ENCODE data around the gene CYYR1. TPM values are rescaled to one million over a fixed set of nuclear protein-coding genes. Genes with fewer than 3 reads are reported as not detected.

Gene CYYR1
- under 0.01 and 0.39 TPM in 2 replicates for total RNA-seq (2014; rRNA removed; shearing (Covaris generic))

DNA sequence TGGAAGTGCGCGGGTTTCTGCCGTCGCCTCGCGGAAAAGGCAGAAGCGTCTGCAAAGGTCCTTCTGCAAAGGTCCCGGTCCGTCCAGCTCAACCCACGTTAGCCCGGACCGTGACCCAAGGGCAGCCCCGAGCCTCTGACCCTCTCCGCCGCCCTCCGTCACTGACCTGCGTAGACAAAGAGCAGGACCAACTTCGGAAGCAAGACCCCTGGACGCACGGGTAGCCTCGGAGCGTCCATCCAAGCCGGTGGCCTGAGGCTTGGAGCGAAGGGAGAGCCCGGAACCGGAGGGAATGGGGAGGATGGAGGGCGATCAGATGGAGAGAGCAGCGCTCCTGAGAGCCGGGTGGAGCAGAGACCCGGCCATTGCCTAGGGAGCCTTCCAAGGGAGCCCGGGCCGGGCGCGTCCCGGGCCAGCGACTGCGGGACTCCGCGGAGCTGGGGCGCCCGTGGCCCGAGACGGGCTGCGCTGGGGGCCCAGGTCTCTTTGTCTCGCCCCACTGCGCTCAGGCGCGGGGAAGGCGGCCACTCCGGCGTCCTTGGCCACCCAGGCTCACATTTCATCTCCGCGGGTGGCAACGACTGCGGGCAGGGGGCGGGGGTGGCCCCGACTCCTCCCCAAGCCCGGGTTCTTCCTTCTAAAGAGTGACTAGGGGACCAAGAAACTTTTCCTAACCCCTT, at the start of gene CYYR1:
TSS of gene CYYR1 (minus strand) at position 585 of the 680 bp plus-strand sequence. CDS start at position 239, 346 bp downstream.
- no peak for DNase-seq (ENCODE audit: low read depth)

DNA sequence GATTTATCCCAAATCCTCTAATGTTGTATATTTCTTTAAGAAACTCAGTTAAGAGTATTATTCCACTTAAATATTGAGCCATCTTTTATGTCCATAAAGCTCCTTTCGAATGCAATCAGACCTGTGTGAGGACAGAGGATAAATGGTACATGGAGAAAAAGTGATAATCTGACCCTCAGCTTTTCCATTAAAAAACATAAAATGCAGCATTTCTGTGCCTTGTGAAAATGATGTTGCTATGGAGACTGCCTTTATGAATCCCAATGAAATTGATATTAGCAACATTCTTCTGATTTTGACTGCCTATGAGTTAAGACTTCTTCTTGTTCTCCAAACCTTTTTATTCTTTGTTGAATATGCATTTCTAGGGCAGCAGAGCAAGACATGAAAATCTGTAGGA, 44.1 kb upstream of the CYYR1 start:
- no peak for DNase-seq (ENCODE audit: low read depth)

DNA sequence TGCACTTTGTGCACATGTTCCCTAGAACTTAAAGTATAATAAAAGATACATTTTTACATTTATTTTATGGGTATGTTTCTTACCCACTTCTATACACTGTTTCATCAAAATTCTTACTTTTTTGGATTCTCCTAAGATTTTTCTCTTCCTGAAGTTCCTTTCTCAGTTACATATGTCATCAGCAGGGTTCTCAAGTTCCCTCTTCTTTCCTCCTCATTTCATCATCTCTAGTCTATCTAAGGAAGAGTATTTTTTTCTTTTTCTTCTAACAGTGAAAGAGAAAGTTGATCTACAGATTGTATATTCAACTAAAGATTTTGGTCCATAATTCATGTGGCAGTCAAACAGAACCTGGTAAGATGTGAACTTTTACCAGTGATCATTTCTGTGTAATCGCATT, 41.2 kb upstream of the CYYR1 start:
- DNase-seq (ENCODE audit: low read depth), result no peak

DNA sequence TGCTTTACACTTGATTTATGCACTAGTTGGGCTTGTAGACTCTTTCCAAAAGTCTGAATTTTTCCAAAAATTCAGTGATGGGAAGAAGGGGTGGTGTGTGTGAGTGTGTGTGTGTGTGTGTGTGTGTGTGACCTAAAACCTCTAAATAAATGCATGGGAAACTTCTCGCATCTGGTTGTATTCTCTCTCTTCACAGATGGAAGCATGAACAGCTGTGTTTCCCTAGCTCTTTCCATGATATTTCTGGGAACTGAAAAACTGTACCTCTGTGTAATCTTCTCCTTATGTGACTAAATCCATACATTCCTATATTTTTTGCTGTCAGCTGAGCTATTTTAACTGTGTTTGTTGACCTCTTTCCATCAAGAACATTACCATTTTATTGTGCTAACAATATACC, 26.2 kb upstream of the CYYR1 start:
- no peak for DNase-seq (ENCODE audit: low read depth)

DNA sequence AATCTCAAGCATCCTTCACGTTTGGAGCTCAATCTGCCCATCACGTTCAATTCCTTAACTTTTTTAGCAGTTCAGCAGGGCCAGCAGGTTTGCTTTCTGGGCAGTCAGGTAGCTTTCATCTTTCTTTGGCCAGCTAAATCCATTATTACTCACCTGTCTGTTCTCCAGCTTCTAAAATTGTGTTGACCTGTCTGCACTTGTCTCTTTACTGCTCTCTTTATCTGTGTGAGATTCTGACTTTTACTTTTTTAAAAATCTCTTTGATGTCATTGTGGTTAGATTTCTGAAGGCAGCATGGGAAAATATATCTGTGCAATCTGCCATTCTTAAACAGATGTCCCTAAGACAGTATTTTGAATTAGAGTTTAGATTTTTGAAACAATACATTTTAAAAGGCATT, 24.9 kb upstream of the CYYR1 start:
- no peak for DNase-seq (ENCODE audit: low read depth)

DNA sequence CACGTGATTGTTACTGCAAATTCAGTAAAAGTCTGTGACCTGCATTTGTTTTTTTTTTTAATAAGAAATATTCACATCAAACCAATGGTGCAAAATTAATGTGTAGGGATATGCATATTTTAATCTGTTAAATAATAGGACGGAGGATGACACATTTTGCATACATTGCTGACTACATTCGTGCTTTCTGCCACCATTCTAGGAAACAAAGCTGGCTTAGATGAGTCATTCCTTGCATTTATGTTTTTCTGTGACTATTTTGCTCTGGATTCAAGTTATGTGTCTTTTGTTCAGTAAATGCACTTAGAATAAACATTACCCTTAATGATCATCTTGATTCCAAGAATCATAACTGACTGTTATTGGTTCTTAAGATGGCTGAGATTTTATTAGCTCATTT, 23.9 kb upstream of the CYYR1 start:
- no peak for DNase-seq (ENCODE audit: low read depth)

DNA sequence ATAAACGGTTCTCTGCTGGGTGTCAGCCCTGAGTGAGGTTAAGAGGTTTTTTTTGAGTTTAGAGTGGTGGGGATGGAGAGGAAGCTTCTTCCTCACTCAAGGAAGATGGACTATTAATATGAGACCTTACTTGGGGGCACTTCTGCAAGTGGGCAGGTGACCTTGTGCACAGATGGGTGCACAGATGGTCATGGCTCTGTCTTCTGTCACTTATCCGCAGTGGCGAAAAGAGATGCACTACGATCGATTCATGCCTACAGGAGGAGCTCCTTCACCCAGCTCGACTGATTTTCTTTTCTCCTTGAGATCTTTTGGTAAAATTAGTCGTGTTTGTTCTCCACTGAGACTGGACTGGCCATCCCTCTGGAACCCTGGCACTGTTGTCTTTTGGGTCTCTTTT, 22.9 kb upstream of the CYYR1 start:
- no peak for DNase-seq (ENCODE audit: low read depth)

DNA sequence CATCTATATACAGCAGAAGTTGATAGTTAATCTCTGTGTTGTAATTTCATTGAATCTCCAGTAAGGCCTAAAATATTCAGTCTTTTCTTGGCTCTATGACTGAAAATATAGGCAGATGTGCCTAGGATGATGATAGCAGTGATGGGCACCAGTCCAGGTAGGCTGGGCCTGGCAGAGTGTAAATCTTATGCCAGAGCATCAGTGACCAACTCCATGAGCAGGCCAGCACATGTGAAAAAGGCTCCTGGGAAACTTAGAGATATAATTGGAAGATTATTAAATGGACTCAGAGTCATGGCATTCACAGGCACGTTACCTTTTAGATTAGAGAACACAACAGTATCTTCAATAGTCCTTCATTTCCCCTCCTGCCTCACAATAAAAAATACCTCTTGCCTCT, 20.7 kb upstream of the CYYR1 start:
- DNase-seq (ENCODE audit: low read depth), result no peak

DNA sequence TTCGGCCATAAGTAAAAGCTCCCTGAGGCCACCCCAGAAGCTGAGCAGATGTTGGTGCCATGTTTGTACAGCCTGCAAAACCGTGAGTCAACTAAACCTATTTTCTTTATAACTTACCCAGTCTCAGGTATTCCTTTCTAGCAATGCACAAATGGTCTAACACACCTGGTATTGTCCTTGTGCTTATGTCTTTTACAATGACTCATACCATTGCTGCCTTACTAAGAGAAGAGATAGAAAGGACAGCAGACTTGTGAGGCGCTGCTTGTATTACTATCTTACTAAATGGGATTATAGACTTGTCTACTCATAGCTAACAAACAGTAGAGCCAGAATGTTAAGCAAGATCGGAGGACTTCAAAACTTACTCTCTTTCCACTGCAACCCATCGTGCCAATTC, 18.5 kb upstream of the CYYR1 start:
- no peak for DNase-seq (ENCODE audit: low read depth)

DNA sequence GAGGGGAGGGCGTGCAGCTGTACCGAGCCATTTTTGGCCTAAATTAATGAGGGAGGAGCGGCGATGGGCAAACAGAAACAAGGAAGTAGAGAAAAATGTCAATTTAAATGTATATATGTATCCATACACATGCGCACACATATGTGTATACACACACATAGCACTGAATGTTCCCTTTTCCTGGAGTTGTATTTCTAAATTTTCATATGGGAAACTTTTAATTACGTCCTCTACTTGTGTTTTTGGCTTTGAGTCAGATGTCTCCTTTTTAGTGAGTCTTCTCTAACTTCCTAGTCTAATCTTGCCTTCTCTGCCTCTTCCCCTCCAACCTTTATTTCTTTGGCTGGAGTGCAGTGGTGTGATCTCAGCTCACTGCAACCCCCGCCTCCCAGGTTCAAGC, 15.4 kb upstream of the CYYR1 start:
- no peak for DNase-seq (ENCODE audit: low read depth)

DNA sequence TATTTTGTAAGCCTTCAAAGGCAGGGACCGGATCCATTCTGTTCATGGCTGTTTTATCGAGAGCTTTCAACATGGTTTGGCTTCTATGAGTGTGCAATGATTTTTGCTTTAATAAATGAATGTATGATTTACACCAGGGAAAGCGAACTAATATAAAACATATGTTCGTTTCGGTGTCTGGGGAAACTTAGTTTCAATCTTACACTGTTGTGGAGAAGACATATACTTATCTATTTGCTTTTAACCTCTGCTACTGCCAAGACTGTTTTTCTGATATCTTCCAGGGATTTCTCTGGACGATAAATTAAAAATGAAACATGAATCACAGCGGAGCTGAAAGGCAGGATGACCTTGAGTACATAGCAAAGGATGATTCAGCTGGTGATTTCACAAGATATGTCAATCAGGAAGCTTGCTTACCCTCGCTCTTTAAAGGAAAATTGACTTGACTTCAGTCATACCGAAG, 14.7 kb upstream of the CYYR1 start:
- no peak for DNase-seq (ENCODE audit: low read depth)

DNA sequence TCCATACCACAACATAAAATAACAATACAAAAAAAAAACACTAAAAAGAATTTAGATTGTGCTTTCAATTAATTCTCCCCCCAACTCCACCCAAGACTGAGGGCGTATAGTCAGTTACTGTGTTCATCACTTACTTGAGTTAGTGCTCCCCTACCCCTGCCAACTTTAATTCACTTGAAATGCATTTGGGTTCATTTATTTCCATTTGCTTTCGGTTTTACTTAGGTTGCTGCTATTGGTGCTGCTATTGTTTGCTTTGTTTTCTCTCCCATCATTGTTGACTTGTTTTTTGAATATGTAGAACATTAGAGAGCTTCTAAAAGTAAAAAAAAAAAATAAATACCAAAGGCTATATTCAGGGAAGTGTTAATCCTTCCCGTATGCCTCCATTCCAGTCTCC, 10.7 kb upstream of the CYYR1 start:
- no peak for DNase-seq (ENCODE audit: low read depth)

DNA sequence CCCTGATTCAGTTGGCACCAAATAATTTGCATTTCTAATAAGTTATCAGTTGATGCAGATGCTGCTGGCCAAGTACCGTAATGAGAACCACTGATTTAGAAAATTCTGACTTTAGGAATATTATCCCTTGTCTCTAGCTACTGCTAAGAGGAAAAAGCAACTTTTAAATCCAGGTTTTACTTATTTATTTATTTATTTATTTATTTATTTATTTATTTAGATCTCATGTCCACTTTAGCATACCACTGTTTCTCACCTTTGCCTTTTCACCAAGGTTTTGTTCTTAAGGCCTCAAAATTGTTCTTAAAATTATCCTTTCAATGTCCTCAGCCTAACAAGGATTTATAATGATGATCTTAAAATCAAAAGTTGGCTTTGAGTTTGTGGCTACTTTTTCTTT, 8.7 kb upstream of the CYYR1 start:
- no peak for DNase-seq (ENCODE audit: low read depth)

DNA sequence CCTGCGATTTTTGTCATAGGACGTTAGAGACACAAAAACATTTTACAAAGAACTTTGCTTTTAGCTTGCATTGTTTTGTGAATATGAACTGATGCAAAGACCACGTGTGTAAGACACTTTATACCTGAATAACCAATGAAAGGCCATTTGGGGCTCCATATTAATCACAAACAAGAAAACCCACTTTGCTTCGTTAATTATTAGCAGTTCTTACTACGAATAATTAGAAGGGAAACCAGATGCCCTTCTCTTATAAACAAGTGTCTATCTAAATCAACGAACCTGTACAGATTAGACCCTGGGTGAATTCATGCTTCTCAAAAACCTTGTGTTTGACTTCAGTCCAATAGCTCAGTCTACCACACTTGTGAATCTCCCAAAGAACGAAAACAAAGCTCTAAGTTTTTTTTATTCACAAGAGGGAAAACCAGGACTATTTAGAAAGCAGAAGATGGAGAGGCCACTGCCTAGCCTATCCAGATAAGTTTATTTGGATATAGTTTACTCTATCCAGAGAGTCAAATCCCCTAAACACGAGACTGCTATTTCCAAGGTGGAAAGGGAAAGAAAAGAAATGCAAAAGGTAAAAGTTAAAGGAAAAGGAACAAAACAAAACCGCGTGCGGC, 897 bp downstream of the CYYR1 start:
- DNase-seq (ENCODE audit: low read depth), result no peak

DNA sequence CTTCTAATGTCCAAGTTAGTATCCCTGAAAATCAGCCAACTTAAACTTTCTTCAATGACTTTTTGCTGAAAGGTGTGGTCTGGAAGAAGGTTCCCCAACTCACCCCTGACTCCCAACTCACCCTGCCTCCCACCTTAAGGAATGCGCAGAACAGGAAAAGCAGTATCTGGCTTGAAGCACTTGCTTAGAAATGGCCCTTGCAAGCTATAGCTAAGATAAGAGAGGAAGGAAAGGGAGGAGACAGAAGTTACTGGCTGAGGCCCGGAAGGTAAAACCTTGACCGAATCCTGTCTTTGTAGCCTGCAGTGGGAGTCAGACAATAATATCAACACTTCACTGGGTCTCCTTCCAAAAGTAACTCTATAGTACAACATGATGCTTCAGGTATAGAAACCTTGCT, 2.9 kb downstream of the CYYR1 start:
- DNase-seq (ENCODE audit: low read depth), result no peak

DNA sequence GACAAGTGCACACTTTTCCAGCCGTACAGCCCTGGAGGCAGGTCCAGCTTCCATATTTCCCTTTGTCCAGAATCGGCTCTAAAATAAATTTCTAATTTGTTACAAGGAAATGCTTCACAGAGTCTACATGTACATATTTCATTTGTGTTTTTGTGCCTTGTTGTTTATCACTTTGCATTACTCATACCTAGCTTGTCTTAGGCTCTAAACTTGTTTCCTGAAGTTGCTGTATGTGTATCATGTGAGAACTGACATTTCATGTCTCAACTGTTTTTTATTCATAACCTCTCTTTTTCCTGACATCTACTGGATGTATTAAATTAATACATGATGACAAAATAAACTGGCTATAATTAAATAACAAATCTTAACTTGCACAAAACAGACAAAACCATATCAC, 7.5 kb downstream of the CYYR1 start:
- DNase-seq (ENCODE audit: low read depth), result no peak

DNA sequence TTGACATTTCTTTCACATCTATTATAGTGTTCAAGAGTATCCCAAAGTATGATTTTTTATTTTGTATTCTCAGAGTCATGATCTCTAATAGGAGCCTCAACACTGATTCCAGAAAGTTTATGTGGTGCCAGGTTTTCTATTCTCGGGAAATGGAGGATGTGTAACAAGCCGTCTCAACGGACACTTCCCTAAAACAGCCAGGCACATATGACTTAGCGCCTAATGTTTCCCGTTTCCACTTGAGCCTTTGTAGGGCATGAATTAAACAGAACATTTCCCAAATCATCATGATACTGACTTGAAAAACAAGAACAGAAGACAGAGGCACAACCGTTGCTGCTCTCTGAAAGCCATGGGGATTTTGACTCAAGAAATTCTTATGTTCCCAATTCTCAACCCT, 8.0 kb downstream of the CYYR1 start:
- no peak for DNase-seq (ENCODE audit: low read depth)

DNA sequence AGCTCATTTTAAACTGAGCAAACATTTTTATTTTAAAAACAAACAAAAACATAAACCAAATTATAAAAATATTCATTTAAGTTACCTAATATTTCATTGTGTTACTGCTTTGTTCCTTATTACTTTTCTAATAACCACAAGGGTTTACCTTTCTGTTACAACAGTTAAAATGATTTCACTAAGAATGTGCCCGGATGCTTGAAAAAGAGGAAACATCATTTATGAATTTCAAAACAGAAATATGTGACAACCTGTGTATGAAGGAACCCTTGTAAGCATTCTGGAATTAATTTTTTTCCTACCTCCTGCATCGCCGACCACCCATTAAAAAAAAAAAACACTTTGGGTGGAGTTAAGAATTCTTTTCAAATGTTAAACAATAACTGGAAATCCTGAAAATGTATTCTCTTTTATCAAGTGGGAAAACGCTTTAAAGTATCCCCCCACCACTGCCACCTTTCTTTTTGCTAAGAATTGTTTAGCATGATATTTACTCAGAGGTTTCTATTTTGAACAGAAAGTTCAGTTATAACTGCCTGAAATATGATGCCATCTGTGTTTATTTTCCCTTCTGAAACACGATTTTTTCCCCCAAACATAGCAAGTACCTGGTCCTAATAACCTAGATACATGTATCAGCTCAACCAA, 9.1 kb downstream of the CYYR1 start:
- no peak for DNase-seq (ENCODE audit: low read depth)

DNA sequence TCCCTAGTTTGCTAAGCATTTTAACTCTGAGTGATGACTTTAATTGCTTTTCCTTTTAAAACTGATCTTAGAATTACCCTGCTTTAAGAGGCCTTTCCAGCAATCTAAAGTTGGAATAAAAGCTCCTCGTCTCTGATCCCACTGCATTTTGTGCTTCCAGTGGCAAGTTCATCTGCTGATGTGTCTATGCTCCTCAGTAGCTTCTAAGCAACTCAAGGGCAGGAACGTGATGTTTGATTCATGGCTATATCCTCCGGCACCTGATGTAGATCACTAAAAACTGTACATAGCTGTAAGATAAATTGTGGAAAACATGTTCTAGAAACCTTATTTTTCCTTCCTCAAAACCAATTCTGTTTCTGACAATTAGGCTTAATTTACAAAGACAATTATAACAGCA, 12.5 kb downstream of the CYYR1 start:
- DNase-seq (ENCODE audit: low read depth), result no peak

DNA sequence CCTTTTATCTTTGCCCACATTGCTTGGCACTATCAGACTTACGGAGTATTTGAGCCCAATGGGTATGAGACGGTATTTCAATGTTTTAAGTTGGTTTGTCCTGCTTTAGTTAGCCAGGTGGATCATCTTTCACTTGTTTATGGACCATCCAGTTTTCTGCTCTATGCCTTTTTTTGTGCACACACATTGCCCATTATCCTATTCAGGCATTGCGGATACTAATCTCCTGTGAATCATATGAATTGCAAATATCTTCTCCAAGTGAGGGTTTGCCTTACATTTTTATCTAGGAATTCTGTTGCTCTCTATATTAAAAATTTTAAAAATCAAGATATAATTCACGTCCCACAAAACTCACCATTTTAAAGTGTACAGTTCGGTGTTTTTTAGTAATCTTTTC, 14.0 kb downstream of the CYYR1 start:
- no peak for DNase-seq (ENCODE audit: low read depth)

DNA sequence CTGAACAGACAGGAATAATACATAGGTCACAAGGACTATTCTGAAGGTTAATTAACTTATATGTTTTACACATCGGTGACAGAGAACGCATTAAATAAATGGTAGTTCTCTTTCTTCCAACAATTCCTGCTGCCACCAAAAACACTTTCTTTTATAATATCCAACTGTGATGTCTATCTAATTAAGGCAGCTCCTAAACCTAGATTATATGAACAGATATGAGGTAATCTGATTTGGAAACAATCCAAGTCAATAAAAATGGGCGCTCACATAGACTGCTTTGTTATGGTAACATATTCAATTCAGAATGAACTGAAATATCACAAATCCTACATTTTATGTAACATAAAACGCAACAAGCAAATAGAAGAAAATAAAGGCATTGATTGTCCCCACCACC, 16.0 kb downstream of the CYYR1 start:
- DNase-seq (ENCODE audit: low read depth), result no peak

DNA sequence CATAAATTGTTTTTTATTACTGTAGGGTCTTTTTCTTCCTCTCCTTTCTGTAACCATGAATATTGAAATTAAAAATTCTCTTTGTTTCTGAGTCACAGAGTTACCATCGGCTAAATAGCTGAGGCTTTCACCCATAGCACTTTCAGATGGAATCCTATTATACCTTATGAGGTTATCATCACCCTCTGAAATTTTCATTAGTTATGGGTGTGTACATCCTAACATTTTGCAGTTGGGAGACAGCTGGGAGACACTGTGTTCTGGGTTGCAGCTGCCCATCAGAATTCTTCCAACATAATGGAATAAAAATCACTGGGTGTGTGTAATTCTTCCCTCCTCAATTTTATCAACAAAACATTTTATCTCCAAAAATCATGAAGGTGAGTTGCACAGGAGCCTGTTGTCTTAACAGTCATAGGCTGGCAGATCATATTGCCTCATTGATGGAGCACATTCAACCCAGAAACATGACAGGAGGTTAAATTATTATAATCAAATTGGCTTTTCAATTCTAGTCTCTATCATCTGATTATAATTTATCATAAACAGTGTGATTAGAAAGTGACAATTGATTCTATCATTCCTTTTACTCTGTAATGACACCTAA, 17.4 kb downstream of the CYYR1 start:
- no peak for DNase-seq (ENCODE audit: low read depth)

DNA sequence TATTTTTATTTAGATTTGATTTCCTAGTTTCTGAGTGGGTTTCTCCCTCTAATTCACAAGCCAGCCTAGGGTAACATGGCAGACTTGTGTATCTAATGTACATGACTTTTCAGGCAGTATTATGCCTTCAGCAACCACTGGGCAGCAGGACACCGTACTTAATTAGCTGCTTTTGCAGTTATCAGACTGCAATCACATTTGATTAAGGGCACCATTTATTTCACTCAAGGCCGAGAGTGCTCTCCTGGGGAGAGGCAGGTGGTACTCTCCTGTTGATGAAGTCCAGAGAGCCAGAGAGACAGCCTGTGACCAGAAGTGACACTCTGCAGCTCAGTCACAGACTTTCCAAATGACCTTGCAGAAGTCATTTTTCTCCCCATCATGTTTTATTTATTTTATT, 18.7 kb downstream of the CYYR1 start:
- no peak for DNase-seq (ENCODE audit: low read depth)
